Hepatocyte (in vitro differentiated cells): Measurements from ENCODE around the gene LPP.

Experiments
- CTCF ChIP-seq: fragments of 200-600 bp; sonication (generic); IDR thresholded peaks from 2 replicates; pipeline ENCODE4 v1.5.1; 2016; ENCODE audit warnings: antibody characterized with exemption, mild to moderate bottlenecking; ENCODE audit not compliant: poor library complexity
- EZH2 ChIP-seq: fragments of 200-600 bp; sonication (generic); IDR thresholded peaks from 2 replicates; pipeline ENCODE4 v1.6.1; 2016; ENCODE audit warnings: antibody characterized with exemption, mild to moderate bottlenecking, borderline replicate concordance
- EZH2phosphoT487 ChIP-seq: fragments of 200-600 bp; sonication (generic); IDR thresholded peaks from one replicate; pipeline ENCODE4 v1.6.1; 2018; ENCODE audit warnings: antibody characterized with exemption, mild to moderate bottlenecking, low read depth, moderate library complexity; ENCODE audit not compliant: unreplicated experiment, severe bottlenecking

GRCh38 chr3:188206787-188207186 is 52.8 kb downstream of the LPP start:
- TF ChIP-seq EZH2 (no peak), CTCF (no peak), EZH2phosphoT487 (no peak)
